HepG2 (cell line): ENCODE results near the gene PRKACA. TPM values are rescaled to one million over a fixed set of nuclear protein-coding genes. Genes with fewer than 3 reads are reported as not detected.

Source experiments
- ATAC-seq: fragments of 200-7000 bp; cut with Tn5 transposase; 3 replicates; pipeline ENCODE4 v1.9.1; 2020; ENCODE audit warnings: mild to moderate bottlenecking, moderate library complexity
- BruUV-seq: library from RNA; stranded (reverse); fragments of 400-500 nt; replicated peaks from 2 replicates; lab custom pipeline; 2021; lab: Mats Ljungman, UMichigan
- CTCF ChIA-PET: fragments of 300-600 bp; formaldehyde crosslinking; extraction: SDS; loops from one replicate; lab custom pipeline; 2021; ENCODE audit warnings: low total read pairs, inconsistent platforms, low intra/inter-chr PET ratio; lab: Yijun Ruan, JAX
- POLR2A ChIA-PET: fragments of 350-600 bp; sonication (Branson Sonifier 250); formaldehyde crosslinking; loops from one replicate; lab custom pipeline; 2020; ENCODE audit warnings: antibody characterized with exemption, inconsistent platforms; lab: Yijun Ruan, JAX
- DNase-seq: peaks from one replicate; pipeline ENCODE4 v3.0.0-alpha.2; 2015; ENCODE audit warnings: low spot score
- FAIRE-seq: peaks from 3 replicates; lab custom pipeline; 2011; peaks lifted over from hg19 to GRCh38; lab: Jason Lieb, UNC
- H2AFZ ChIP-seq: one replicate; pipeline ENCODE4 v1.6.1; 2011; ENCODE audit warnings: low read length, inconsistent platforms
- H3K27ac ChIP-seq: fragments of 300-600 bp; 3 replicates; pipeline ENCODE4 v1.8.0; 2011; ENCODE audit warnings: mixed run types, mild to moderate bottlenecking, mixed read lengths, low read length, inconsistent platforms; ENCODE audit not compliant: insufficient read depth; ENCODE audit errors: extremely low read length
- H3K27me3 ChIP-seq, 2 experiments: fragments of 200-600 bp in 1 of 2; 2 replicates in 1 of 2; 3 replicates in 1 of 2; pipeline versions ENCODE4 v1.6.0 to v1.8.0; 2011; ENCODE audit warnings: low read length in 2 of 2, mild to moderate bottlenecking in 2 of 2, moderate library complexity in 2 of 2, inconsistent platforms in 1 of 2; ENCODE audit not compliant: insufficient read depth in 2 of 2, control insufficient read depth in 1 of 2
- H3K36me3 ChIP-seq, 2 experiments: fragments of 200-600 bp in 1 of 2; replicated peaks in 1 of 2; 2 replicates in 1 of 2; 3 replicates in 1 of 2; pipeline versions ENCODE4 v1.5.1 to v1.8.0; 2011; ENCODE audit warnings: low read length in 2 of 2, inconsistent platforms in 1 of 2; ENCODE audit not compliant: insufficient read depth in 2 of 2, control insufficient read depth in 1 of 2
- H3K4me1 ChIP-seq: 2 replicates; pipeline ENCODE4 v1.5.1; 2012; ENCODE audit warnings: low read length, inconsistent platforms; ENCODE audit not compliant: insufficient read depth
- H3K4me2 ChIP-seq: 2 replicates; pipeline ENCODE4 v1.6.0; 2011; ENCODE audit warnings: low read depth, low read length, inconsistent platforms
- H3K4me3 ChIP-seq, 3 experiments: fragments of 200-600 bp in 1 of 3; sonication (generic), shearing (Covaris generic) in 1 of 3; replicated peaks in 1 of 3; 2 replicates each; pipeline ENCODE4 v1.5.1; 2011 to 2016; ENCODE audit warnings: low read length in 3 of 3, inconsistent platforms in 2 of 3, low read depth in 2 of 3, mild to moderate bottlenecking in 2 of 3, control low read depth in 1 of 3, mixed read lengths in 1 of 3; ENCODE audit not compliant: insufficient read depth in 1 of 3
- H3K79me2 ChIP-seq: one replicate; pipeline ENCODE4 v1.6.1; 2011; ENCODE audit warnings: low read length, inconsistent platforms; ENCODE audit not compliant: insufficient read depth
- H3K9ac ChIP-seq: 2 replicates; pipeline ENCODE4 v1.6.0; 2011; ENCODE audit warnings: mild to moderate bottlenecking, low read depth, low read length, inconsistent platforms; ENCODE audit not compliant: insufficient read depth
- H3K9me3 ChIP-seq: 2 replicates; pipeline ENCODE4 v1.5.1; 2012; ENCODE audit warnings: mild to moderate bottlenecking, low read length
- H4K20me1 ChIP-seq: 2 replicates; pipeline ENCODE4 v1.6.0; 2011; ENCODE audit warnings: inconsistent platforms, mild to moderate bottlenecking, low read length, moderate library complexity; ENCODE audit not compliant: insufficient read depth
- CENPBD1 ChIP-seq: sonication (generic); formaldehyde crosslinking; IDR thresholded peaks from 2 replicates; pipeline ENCODE4 v1.8.0; 2022; ENCODE audit warnings: missing genetic modification reagents, low read depth, mild to moderate bottlenecking, borderline replicate concordance
- HNRNPL ChIP-seq: fragments of 200-400 bp; formaldehyde crosslinking; IDR thresholded peaks from 2 replicates; pipeline ENCODE4 v1.6.1; 2017; ENCODE audit warnings: mild to moderate bottlenecking, low read depth, low read length
- MED8 ChIP-seq: sonication (generic); formaldehyde crosslinking; IDR thresholded peaks from 2 replicates; pipeline ENCODE4 v1.8.1; 2023; ENCODE audit warnings: mild to moderate bottlenecking, missing genetic modification reagents; ENCODE audit not compliant: insufficient replicate concordance
- MYC ChIP-seq: sonication (generic); formaldehyde crosslinking; IDR thresholded peaks from 2 replicates; pipeline ENCODE4 v1.9.0; 2021; ENCODE audit warnings: missing genetic modification reagents, borderline replicate concordance
- NFATC3 ChIP-seq: sonication (generic); formaldehyde crosslinking; IDR thresholded peaks from 2 replicates; pipeline ENCODE4 v1.5.1; 2020; ENCODE audit warnings: mild to moderate bottlenecking, missing genetic modification reagents
- ONECUT2 ChIP-seq: sonication (generic); formaldehyde crosslinking; IDR thresholded peaks from 2 replicates; pipeline ENCODE4 v1.4.0; 2020; ENCODE audit warnings: missing genetic modification reagents
- SRSF1 ChIP-seq: fragments of 200-400 bp; formaldehyde crosslinking; optimal IDR thresholded peaks from 2 replicates; pipeline ENCODE3; 2017; ENCODE audit warnings: mild to moderate bottlenecking, low read depth, low read length, moderate library complexity
- TGIF2 ChIP-seq: IDR thresholded peaks from 2 replicates; pipeline ENCODE4 v1.6.1; 2016; ENCODE audit warnings: control low read depth, missing compliant biosample characterization
- THAP8 ChIP-seq: sonication (generic); formaldehyde crosslinking; IDR thresholded peaks from 2 replicates; pipeline ENCODE4 v1.5.1; 2020; ENCODE audit warnings: missing genetic modification reagents, mild to moderate bottlenecking, borderline replicate concordance
- ZFP82 ChIP-seq: sonication (generic); formaldehyde crosslinking; IDR thresholded peaks from 2 replicates; pipeline ENCODE4 v1.5.1; 2020; ENCODE audit warnings: mild to moderate bottlenecking, missing genetic modification reagents, borderline replicate concordance
- ZMAT5 ChIP-seq: sonication (generic); formaldehyde crosslinking; IDR thresholded peaks from 2 replicates; pipeline ENCODE4 v1.5.0; 2020; ENCODE audit warnings: mild to moderate bottlenecking, low read depth, missing genetic modification reagents, borderline replicate concordance
- WGBS: methylation state at CpG from one replicate; pipeline ENCODE4 v1.1.6; 2017; ENCODE audit warnings: low lambda C conversion rate; 5-methylcytosine and 5-hydroxymethylcytosine counted together
- in situ Hi-C: cut with HindIII; loops from 2 replicates; pipeline ENCODE4 v1.10.0; 2017; ENCODE audit warnings: low pct_unique_long_range_greater_than_20kb; ENCODE audit not compliant: extremely low pct_ligation_motif_present
- intact Hi-C: fragments of 100-400 bp; cut with micrococcal nuclease; formaldehyde crosslinking; loops from one replicate; pipeline ENCODE4 v1.10.0; 2022; ENCODE audit not compliant: unreplicated experiment
- polyA plus RNA-seq, 8 experiments: library from polyadenylated mRNA; depleted of rRNA in 3 of 8; stranded (reverse) in 7 of 8; unstranded in 1 of 8; fragments of >200 nt; fragmentation: Illumina TruSeq in 4 of 8; extraction: Trizol in 4 of 8; gene quantifications; 2 replicates each; pipeline versions ENCODE4 v1.2.1 to v1.2.3, GENCODE V29; 2011 to 2016; ENCODE audit warnings: low read depth in 4 of 8, missing spikeins in 1 of 8, mixed read lengths in 1 of 8; ENCODE audit not compliant: insufficient read depth in 1 of 8
- total RNA-seq, 5 experiments: library from RNA; depleted of rRNA; stranded (reverse); fragments of >200 nt; fragmentation: Illumina TruSeq; extraction: Trizol; gene quantifications; 2 replicates each; pipeline ENCODE4 v1.2.3, GENCODE V29; 2016; ENCODE audit warnings: low read depth in 1 of 5
- TF ChIP-seq, protein P1 (sequence below): IDR thresholded peaks from 2 replicates; pipeline ENCODE4 v1.6.1; 2016; ENCODE audit warnings: low read depth, control low read depth

Gene PRKACA
- total and polyA plus RNA-seq, 2 of the 13 experiments (the other 11 are each of a cell fraction or from before 2014, with no cell fraction given) = 11.0 to 18.2 TPM

- TF ChIP-seq ZMAT5 (CRISPR knock-in tag) (no peak), MYC (CRISPR knock-in tag) (no peak), NFATC3 (CRISPR knock-in tag) (no peak)
Observed at GRCh38 chr19:14141041-14141440, 23.5 kb upstream of the PRKACA start (continued).

DNA sequence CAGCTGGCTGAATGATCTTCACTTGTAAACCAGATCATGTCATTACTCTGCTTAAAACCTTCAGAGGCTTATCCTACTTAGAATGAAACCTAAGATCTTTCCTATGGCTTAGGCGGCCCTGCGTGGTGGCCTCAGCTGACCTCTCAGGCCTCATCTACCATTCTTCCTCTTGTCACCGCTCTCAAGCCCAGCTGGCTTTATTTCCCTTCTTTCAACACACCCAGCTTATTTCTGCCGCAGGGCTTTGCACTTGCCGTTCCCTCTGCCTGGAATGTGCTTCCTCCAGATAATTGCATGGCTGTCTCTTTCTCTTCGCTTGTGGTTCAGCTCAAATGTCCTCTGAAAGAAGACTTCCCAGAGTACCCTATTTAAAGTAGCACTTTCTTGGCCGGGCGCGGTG lies 22.4 kb upstream of the PRKACA start:
- Histone ChIP-seq H3K4me3 (no peak overlapping the region), H3K36me3 (no peaks in the 10 kb centered on the region), H3K27ac (no peak overlapping the region), H3K9me3 (no peaks in the 10 kb centered on the region), H3K4me2 (no peak overlapping the region), H4K20me1 (no peaks in the 10 kb centered on the region), H3K4me1 (peaks cover 35% of the 10 kb centered on the region), H3K79me2 (peaks cover 8% of the 10 kb centered on the region), H3K27me3 (no peaks in the 10 kb centered on the region), H2AFZ (no peak overlapping the region), H3K9ac (no peak overlapping the region)
- ChIA-PET CTCF (no interaction called here), POLR2A (interaction anchor here (0.6 to 1.5 kb wide), 2 partner anchors 59 to 107 kb away, joined by 3 to 5 read pairs; no protein-coding TSS in a partner anchor)
- ATAC-seq (no peak), FAIRE-seq (no peak), DNase-seq (no peak)
- BruUV-seq = no TSS peak
- intact Hi-C loops (loop anchor here (5.0 kb wide), 1 partner anchor 1838 kb away; no protein-coding TSS in a partner anchor), in situ Hi-C loops (no loop called here)
- 97% methylated on average over 9 of the region's 9 CpGs for WGBS
- TF ChIP-seq ONECUT2 (CRISPR knock-in tag) (no peak), CENPBD1 (no peak), ZFP82 (CRISPR knock-in tag) (no peak), HNRNPL (no peak), SRSF1 (no peak), MED8 (no peak), TGIF2 (CRISPR knock-in tag) (no peak), THAP8 (CRISPR knock-in tag) (no peak)
- TF ChIP-seq, protein P1, sequence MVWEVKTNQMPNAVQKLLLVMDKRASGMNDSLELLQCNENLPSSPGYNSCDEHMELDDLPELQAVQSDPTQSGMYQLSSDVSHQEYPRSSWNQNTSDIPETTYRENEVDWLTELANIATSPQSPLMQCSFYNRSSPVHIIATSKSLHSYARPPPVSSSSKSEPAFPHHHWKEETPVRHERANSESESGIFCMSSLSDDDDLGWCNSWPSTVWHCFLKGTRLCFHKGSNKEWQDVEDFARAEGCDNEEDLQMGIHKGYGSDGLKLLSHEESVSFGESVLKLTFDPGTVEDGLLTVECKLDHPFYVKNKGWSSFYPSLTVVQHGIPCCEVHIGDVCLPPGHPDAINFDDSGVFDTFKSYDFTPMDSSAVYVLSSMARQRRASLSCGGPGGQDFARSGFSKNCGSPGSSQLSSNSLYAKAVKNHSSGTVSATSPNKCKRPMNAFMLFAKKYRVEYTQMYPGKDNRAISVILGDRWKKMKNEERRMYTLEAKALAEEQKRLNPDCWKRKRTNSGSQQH = no peak
- TF ChIP-seq, all 625 proteins: peak for 0
